Activated naive CD8-positive, alpha-beta T cell (primary cell): Measurements from ENCODE around the gene OR4C16.

ENCODE experiments used
- H3K27ac Mint-ChIP-seq: one replicate; pipeline ENCODE4 v1.8.0; 2021; ENCODE audit warnings: mixed read lengths
- H3K27me3 Mint-ChIP-seq: one replicate; pipeline ENCODE4 v1.8.0; 2021; ENCODE audit warnings: mixed read lengths
- H3K36me3 Mint-ChIP-seq: one replicate; pipeline ENCODE4 v1.8.0; 2021; ENCODE audit warnings: mixed read lengths
- H3K4me1 Mint-ChIP-seq: one replicate; pipeline ENCODE4 v1.8.0; 2021; ENCODE audit warnings: low read depth, mixed read lengths
- H3K4me3 Mint-ChIP-seq: one replicate; pipeline ENCODE4 v1.8.0; 2021; ENCODE audit warnings: mild to moderate bottlenecking, mixed read lengths
- H3K9me3 Mint-ChIP-seq: one replicate; pipeline ENCODE4 v1.8.0; 2021; ENCODE audit warnings: low read depth, mixed read lengths

OR4C16 gene

DNA sequence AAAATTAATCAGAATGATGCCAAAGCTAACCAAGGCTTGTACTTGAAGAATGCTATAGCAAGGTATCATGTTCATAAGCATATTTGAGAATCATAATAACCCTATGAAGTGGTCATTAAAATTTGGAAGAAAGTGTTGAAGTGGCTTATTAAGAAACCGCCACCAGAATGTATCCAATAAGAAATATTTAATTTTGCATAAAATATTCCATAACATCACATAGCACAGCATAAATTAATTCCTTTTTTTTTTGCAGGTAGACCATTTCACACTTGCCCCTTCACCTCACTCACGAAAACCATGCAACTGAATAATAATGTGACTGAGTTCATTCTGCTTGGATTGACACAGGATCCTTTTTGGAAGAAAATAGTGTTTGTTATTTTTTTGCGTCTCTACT lies at the start of gene OR4C16:
Gene OR4C16, plus strand, starts transcription at position 301 of the 400 bp plus-strand sequence. Its CDS starts 0 bp downstream, at position 301.
- Mint-ChIP-seq H3K27me3 (no peaks in the 10 kb centered on the region), H3K4me1 (no peaks in the 10 kb centered on the region), H3K27ac (no peak within 1 kb of the TSS), H3K4me3 (no peak within 1 kb of the TSS), H3K9me3 (peaks cover 13% of the 10 kb centered on the region), H3K36me3 (peaks cover 2% of the 10 kb centered on the region)

- Mint-ChIP-seq H3K9me3 (peaks cover 26% of the 10 kb centered on the region), H3K4me3 (no peak within 1 kb of the TSS), H3K27ac (no peak within 1 kb of the TSS), H3K4me1 (no peaks in the 10 kb centered on the region), H3K27me3 (no peaks in the 10 kb centered on the region), H3K36me3 (no peaks in the 10 kb centered on the region)
These were observed 17.8 kb upstream of the OR4C16 start, which contains the start of gene OR4C15 for GRCh38 chr11:55554169-55554568. Gene OR4C15 (plus strand): TSS chr11:55554469. CDS start chr11:55554469, 0 bp downstream.

- Mint-ChIP-seq H3K27me3 (no peaks in the 10 kb centered on the region), H3K4me3 (no peak overlapping the region), H3K4me1 (no peaks in the 10 kb centered on the region), H3K9me3 (peaks cover 13% of the 10 kb centered on the region), H3K27ac (no peak overlapping the region), H3K36me3 (peaks cover 2% of the 10 kb centered on the region)
These were observed 620 bp downstream of the OR4C16 start for GRCh38 chr11:55572548-55572947.

- no peaks in the 10 kb centered on the region for H3K36me3 Mint-ChIP-seq
- H3K4me1 Mint-ChIP-seq = no peaks in the 10 kb centered on the region
- H3K27me3 Mint-ChIP-seq = no peaks in the 10 kb centered on the region
These were observed 35.6 kb downstream of the OR4C16 start, which contains the start of gene OR4C11 for GRCh38 chr11:55607545-55607944. Gene OR4C11 (minus strand): TSS chr11:55607645. CDS start chr11:55604373, 3,272 bp downstream.

More at GRCh38 chr11:55607545-55607944, 35.6 kb downstream of the OR4C16 start, which contains the start of gene OR4C11:
- H3K4me3 Mint-ChIP-seq = no peak within 1 kb of the TSS
- H3K27ac Mint-ChIP-seq = no peak within 1 kb of the TSS
- H3K9me3 Mint-ChIP-seq = peaks cover 12% of the 10 kb centered on the region
